ENCODE measurements around the gene DIP2B.

The DIP2B gene

GRCh38 chr12:50566066-50566465 is 61.3 kb downstream of the DIP2B start:
- no peak for DNase-seq (ENCODE audit: low read depth)
- no peak for TF ChIP-seq CTCF (IDR thresholded peaks at IDR 0.05; ENCODE audit: control insufficient read depth, extremely low read depth, insufficient read depth)
- H3K4me3 ChIP-seq (ENCODE audit: low read depth, low read length): no peak overlapping the region

DNA sequence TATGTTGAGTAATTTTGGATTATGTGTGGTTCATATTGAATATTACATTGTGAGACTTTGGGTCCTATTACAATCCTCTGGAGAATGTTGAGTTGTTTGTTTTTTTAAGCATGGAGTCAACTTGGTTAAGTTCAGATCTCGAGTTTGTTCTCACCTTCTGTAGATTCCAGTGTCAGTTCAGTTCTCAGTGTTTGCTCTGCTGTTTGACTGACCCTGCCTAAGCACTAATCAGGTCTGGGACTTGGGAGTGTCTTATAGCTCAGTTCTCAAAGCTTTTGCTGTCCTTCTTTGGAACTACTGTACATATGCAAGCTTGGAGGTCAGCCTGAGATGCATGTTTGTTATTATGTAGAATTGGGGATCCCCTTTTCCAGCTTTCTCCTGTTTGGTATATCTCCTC is 63.1 kb downstream of the DIP2B start:
- TF ChIP-seq CTCF (IDR thresholded peaks at IDR 0.05; ENCODE audit: control insufficient read depth, extremely low read depth, insufficient read depth): no peak
- DNase-seq (ENCODE audit: low read depth): no peak
- H3K4me3 ChIP-seq (ENCODE audit: low read depth, low read length): no peak overlapping the region

- no peak for DNase-seq (ENCODE audit: low read depth)
- no peak overlapping the region for H3K4me3 ChIP-seq (ENCODE audit: low read depth, low read length)
- no peak for TF ChIP-seq CTCF (IDR thresholded peaks at IDR 0.05; ENCODE audit: control insufficient read depth, extremely low read depth, insufficient read depth)
Observed at GRCh38 chr12:50568338-50569091, 63.7 kb downstream of the DIP2B start.

DNA sequence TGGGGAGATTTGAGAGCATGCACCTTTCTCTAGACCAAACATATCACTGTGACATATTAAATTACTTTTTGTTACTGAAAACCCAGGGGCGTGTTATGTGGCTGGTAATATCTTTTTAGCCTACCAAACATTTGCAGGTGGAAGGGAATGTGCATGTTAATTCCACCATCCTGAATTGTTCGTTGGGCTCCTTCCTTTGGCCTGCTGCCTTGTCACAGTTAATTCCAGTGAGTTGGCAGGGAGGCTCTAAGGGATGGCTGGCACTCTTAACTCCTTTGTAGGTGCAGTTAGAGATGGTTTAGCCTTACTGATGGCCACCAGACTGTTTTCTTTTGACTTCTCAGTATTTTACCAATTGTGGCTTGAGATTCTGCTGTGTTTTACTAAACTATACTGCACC is 64.5 kb downstream of the DIP2B start:
- no peak overlapping the region for H3K4me3 ChIP-seq (ENCODE audit: low read depth, low read length)
- TF ChIP-seq CTCF (IDR thresholded peaks at IDR 0.05; ENCODE audit: control insufficient read depth, extremely low read depth, insufficient read depth): no peak
- no peak for DNase-seq (ENCODE audit: low read depth)

DNA sequence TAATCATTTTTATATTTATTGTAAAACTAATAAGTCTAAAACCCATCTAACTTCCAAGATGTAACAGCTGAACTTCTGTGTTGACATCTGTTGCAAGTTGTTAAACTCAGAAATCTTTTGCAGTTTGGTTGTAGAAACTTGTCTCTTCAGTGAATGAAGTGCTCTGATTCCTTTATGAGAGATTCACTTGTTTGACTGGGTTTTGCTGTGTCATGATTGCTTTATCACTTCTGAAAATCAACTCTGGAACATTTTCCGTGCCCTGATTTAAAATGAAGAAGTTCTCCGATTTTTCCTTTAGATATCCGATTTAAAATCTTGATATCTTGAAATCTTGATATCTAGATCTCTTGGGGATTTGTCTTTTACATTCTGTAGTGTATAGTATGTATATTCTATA is 65.1 kb downstream of the DIP2B start:
- no peak for TF ChIP-seq CTCF (IDR thresholded peaks at IDR 0.05; ENCODE audit: control insufficient read depth, extremely low read depth, insufficient read depth)
- DNase-seq (ENCODE audit: low read depth): no peak
- no peak overlapping the region for H3K4me3 ChIP-seq (ENCODE audit: low read depth, low read length)

DNA sequence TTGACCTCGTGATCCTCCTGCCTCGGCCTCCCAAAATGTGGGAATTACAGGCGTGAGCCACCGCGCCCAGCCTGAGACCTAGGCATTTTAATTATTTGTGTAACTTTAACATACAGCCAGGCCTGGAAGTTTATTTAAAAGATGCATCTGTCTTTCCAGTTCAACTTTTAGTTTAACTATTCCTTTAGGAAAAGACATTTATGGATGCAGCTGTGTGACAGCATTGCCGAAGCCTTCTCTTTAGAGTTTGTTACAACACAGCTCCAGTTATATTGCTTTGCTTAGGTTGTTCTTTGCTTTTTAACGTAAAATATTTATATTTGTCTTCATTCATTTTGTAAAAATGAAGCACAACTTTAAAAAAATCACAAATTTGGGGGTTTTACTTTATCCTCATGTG is 67.0 kb downstream of the DIP2B start:
- no peak overlapping the region for H3K4me3 ChIP-seq (ENCODE audit: low read depth, low read length)
- DNase-seq (ENCODE audit: low read depth): no peak

More for the DNA sequence above, 67.0 kb downstream of the DIP2B start:
- no peak for TF ChIP-seq CTCF (IDR thresholded peaks at IDR 0.05; ENCODE audit: control insufficient read depth, extremely low read depth, insufficient read depth)
